Activated CD4-positive, CD25-positive, alpha-beta regulatory T cell treated with anti-CD3 and anti-CD28 coated beads, Interleukin-2, amount 50 U/mL, for 16 hours (primary cell): Measurements from ENCODE around the gene RPS6KA6.

Experiments
- DNase-seq: peaks from one replicate; pipeline ENCODE4 v3.0.0-alpha.2; 2020; ENCODE audit warnings: low read depth, low spot score

The RPS6KA6 gene

GRCh38 chrX:84187533-84188319, at the start of gene RPS6KA6:
Gene RPS6KA6 (minus strand): TSS chrX:84188199. CDS start chrX:84187899, 300 bp downstream.
- DNase-seq: no peak

- no peak for DNase-seq
These were observed 36.7 kb upstream of the RPS6KA6 start for GRCh38 chrX:84224741-84225140.

- DNase-seq: no peak
These were observed 35.3 kb upstream of the RPS6KA6 start for GRCh38 chrX:84223261-84223660.

- DNase-seq: no peak
These were observed 33.2 kb upstream of the RPS6KA6 start for GRCh38 chrX:84221181-84221580.

GRCh38 chrX:84219551-84219950, 31.6 kb upstream of the RPS6KA6 start:
- no peak for DNase-seq

- DNase-seq: no peak
These were observed 30.7 kb upstream of the RPS6KA6 start for GRCh38 chrX:84218726-84219125.

- no peak for DNase-seq
These were observed 28.9 kb upstream of the RPS6KA6 start for GRCh38 chrX:84216881-84217280.

GRCh38 chrX:84216406-84216805, 28.4 kb upstream of the RPS6KA6 start:
- DNase-seq: no peak

- DNase-seq: no peak
These were observed 17.3 kb upstream of the RPS6KA6 start for GRCh38 chrX:84205276-84205675.

- DNase-seq: no peak
These were observed 11.7 kb upstream of the RPS6KA6 start for GRCh38 chrX:84199688-84200087.

GRCh38 chrX:84197550-84197949, 9.6 kb upstream of the RPS6KA6 start:
- no peak for DNase-seq

GRCh38 chrX:84192006-84192405, 4.0 kb upstream of the RPS6KA6 start:
- DNase-seq: no peak

GRCh38 chrX:84189125-84189524, 1.1 kb upstream of the RPS6KA6 start:
- DNase-seq: no peak

- DNase-seq: no peak
These were observed 378 bp upstream of the RPS6KA6 start for GRCh38 chrX:84188320-84188834.

GRCh38 chrX:84186603-84187532, 1.1 kb downstream of the RPS6KA6 start:
- DNase-seq: no peak

GRCh38 chrX:84182516-84182915, 5.5 kb downstream of the RPS6KA6 start:
- DNase-seq: no peak

GRCh38 chrX:84175958-84176357, 12.0 kb downstream of the RPS6KA6 start:
- DNase-seq: no peak

GRCh38 chrX:84175274-84175673, 12.7 kb downstream of the RPS6KA6 start:
- DNase-seq: no peak

GRCh38 chrX:84174348-84174747, 13.7 kb downstream of the RPS6KA6 start:
- no peak for DNase-seq

GRCh38 chrX:84170931-84171330, 17.1 kb downstream of the RPS6KA6 start:
- no peak for DNase-seq

- DNase-seq: no peak
These were observed 19.4 kb downstream of the RPS6KA6 start for GRCh38 chrX:84168574-84168973.

GRCh38 chrX:84168095-84168494, 19.9 kb downstream of the RPS6KA6 start:
- DNase-seq: no peak
